Mucosa of stomach (tissue), 1 donor: ENCODE results near the gene RNF207.
"Not testable (repeated sequence)": the region's sequence is repeated elsewhere in the genome, so short reads cannot be mapped to it uniquely, and the experiment has no call there.

Experiments
- H3K27me3 ChIP-seq: one replicate; pipeline ENCODE4 v1.7.0; 2013; ENCODE audit warnings: mild to moderate bottlenecking, low read length; ENCODE audit not compliant: control insufficient read depth, insufficient read depth
- H3K36me3 ChIP-seq: one replicate; pipeline ENCODE4 v1.7.0; 2013; ENCODE audit warnings: low read length; ENCODE audit not compliant: control insufficient read depth, insufficient read depth
- H3K4me1 ChIP-seq: one replicate; pipeline ENCODE4 v1.7.0; 2013; ENCODE audit warnings: mild to moderate bottlenecking, low read length; ENCODE audit not compliant: control insufficient read depth, insufficient read depth
- H3K4me3 ChIP-seq: one replicate; pipeline ENCODE4 v1.7.0; 2013; ENCODE audit warnings: low read length
- H3K9ac ChIP-seq: one replicate; pipeline ENCODE4 v1.7.0; 2013; ENCODE audit warnings: mild to moderate bottlenecking, low read length, moderate library complexity
- H3K9me3 ChIP-seq: one replicate; pipeline ENCODE4 v1.7.0; 2013; ENCODE audit warnings: mild to moderate bottlenecking, low read length, moderate library complexity; ENCODE audit not compliant: control insufficient read depth
- donor health status: Pancreatic carcinoma.

Gene RNF207

DNA sequence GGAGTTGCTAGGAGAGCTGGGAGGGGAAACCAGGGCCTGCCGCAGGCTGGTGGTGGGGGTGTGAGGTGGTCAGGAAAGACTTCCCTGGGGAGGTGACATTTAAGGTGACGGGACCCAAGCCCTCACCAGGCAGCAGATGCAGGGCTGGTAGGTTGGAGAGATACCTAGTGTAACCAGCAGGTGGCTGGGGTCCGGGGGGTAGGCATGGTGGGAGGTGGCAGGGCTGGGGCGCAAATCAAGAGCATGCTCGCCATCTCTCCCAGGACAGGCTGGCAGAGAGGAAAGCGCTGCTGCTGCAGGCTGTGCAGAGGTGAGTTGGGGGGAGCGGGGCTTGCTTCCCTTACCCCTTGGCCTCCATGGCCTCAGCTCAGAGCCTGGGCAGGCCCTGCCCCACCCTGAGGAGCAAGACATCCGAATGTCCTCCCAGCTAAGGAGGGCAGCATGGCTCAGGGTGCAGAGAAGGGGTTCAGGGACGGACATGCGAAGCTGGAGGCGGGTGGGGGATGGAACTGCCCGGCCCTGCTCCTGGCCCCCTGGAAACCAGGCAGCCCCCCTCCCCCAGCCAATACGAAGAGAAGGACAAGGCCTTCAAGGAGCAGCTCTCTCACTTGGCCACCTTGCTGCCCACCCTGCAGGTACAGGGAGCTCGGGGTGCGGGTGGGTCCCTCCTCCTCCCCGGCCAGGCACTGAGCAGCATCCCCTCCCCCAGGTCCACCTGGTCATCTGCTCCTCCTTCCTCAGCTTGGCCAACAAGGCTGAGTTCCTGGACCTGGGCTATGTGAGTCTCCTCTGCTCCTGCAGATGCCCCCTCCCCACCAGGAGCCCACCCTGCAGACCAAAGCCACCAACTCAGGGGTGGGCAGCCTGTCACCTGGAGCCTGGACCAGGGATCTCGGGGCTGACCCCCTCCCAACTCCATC is 4.0 kb downstream of the RNF207 start:
- Histone ChIP-seq H3K36me3 (no peaks in the 10 kb centered on the region), H3K27me3 (peaks cover 26% of the 10 kb centered on the region), H3K4me3 (peak overlapping the region; percentile 4), H3K9ac (no peak overlapping the region), H3K4me1 (peaks cover 21% of the 10 kb centered on the region), H3K9me3 (no peaks in the 10 kb centered on the region)

DNA sequence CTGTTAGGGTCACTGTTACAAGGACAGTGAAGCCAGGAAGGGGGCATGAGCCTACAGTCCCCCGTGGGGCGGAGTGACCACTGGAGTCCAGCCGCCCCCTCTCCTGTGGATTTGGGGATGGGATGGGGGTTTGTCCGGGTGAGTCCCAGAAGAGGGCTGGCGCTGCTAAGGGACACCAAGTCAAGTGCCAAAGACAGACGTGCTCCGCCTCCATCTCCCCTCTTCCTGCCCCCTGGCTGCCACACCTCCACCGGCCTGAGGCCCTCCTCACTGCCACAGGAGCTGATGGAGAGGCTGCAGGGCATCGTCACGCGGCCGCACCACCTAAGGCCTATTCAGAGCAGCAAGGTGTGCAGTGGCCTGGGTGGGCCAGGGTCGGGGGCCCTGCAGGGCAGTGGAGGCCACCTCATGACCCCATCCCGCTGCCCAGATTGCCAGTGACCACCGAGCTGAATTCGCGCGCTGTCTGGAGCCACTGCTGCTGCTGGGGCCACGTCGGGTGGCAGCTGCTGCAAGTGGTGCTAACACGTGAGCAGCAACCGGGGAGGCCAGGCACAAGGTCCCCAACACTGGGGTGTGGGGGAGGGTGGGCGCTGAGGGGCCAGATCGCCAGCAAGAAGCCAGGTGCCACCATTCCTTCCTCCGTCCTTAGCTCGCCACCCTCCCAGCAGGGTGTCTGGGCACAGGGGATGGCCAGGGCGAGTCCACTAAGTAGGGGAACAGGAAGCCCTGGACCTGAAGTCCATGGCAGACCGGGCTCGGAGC is 4.9 kb downstream of the RNF207 start:
- Histone ChIP-seq H3K36me3 (no peaks in the 10 kb centered on the region), H3K27me3 (peaks cover 18% of the 10 kb centered on the region)

DNA sequence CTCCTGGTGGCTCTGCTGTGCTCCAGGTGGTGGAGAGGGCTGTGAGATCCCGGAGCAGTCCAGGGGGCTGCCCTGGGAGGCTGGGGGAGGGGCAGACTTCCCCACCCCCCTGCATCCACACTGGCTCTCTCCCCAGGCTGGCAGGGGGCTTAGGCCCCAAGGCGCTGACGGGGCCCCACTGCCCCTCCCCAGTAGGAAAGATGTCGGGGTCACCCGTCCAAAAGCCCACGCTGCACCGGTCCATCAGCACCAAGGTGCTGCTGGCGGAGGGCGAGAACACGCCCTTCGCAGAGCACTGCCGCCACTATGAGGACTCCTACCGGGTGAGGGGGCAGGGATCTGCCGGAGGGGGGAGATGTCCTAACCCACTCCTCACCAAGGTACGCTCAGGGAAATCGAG is 5.8 kb downstream of the RNF207 start:
- Histone ChIP-seq H3K4me3 (no peak overlapping the region), H3K36me3 (no peaks in the 10 kb centered on the region), H3K4me1 (peaks cover 11% of the 10 kb centered on the region), H3K27me3 (peaks cover 8% of the 10 kb centered on the region), H3K9me3 (no peaks in the 10 kb centered on the region), H3K9ac (no peak overlapping the region)

More for the DNA sequence above, 4.9 kb downstream of the RNF207 start:
- Histone ChIP-seq H3K4me1 (peaks cover 13% of the 10 kb centered on the region), H3K9me3 (no peaks in the 10 kb centered on the region), H3K9ac (no peak overlapping the region), H3K4me3 (no peak overlapping the region)

DNA sequence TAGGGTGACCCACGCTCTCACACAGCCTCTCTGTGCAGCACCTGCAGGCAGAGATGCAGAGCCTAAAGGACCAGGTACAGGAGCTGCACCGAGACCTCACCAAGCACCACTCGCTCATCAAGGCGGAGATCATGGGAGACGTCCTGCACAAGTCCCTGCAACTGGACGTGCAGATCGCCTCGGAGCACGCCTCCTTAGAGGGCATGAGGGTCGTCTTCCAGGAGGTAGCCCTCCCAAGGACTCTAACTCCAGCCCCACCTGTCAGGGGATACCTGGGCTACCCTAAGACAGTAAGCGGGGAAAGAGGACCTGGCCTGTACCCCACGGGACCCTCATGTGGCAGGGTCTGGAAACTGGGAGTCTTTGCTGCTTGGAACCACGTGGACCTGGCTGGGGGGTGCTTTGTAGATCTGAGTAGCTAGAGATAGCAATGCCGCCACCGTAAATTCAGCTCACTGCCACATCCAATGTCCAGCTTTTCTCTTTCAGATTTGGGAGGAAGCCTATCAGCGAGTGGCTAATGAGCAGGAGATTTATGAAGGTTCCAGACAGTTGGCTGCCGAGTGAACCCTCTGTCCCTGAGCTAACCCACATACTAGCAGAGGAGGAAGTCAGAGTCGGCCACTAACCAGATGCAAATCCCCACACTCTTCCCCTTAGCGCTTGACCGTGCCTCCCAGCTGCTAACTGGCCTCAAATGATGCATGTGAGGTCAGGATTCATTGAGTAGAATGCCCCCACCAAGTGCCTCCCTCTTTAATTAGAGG is 6.5 kb downstream of the RNF207 start:
- Histone ChIP-seq H3K4me1 (peaks cover 7% of the 10 kb centered on the region), H3K9ac (no peak overlapping the region), H3K9me3 (no peaks in the 10 kb centered on the region), H3K4me3 (no peak overlapping the region), H3K27me3 (peaks cover 2% of the 10 kb centered on the region), H3K36me3 (no peaks in the 10 kb centered on the region)

DNA sequence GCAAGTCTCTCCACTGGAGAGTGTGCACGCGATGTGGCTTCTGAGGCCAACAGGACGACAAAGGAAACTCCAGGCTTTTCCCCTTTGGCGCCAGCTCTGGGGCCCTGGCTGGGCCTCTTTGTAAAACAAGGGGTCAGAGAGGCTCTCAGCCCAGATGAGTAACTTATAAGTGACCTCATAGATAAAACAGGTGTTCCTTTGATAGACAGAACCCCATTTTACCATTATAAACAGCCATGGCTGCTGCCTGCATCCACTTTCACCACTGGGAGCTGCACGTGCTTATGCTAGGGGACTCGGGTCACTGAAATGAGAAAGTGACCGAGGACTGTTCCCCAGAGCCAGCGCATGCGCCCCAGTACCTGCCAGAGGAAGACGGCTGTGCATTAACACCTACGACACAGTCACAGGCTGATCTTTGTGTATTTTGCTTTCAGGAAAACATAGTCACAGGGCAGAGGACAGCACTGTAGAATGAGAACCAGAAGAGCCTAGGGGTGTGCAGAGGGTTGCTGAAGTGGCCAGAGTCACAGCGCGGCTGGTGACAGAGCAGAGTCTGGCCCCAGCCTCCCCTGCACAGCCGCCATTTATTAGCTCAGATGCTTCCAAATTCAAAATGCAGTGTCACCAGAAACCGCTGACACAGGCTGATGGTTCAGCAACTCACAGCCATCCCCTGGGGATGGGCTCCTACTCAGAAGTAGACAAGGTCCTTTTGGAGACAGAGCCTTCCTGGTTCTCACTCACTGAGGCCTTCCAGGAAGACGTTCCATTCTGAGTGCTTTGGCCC is 12.7 kb downstream of the RNF207 start:
- Histone ChIP-seq H3K36me3 (peaks cover under 1% of the 10 kb centered on the region), H3K9me3 (no peaks in the 10 kb centered on the region), H3K27me3 (no peaks in the 10 kb centered on the region), H3K9ac (no peak overlapping the region), H3K4me3 (no peak overlapping the region), H3K4me1 (no peaks in the 10 kb centered on the region)

DNA sequence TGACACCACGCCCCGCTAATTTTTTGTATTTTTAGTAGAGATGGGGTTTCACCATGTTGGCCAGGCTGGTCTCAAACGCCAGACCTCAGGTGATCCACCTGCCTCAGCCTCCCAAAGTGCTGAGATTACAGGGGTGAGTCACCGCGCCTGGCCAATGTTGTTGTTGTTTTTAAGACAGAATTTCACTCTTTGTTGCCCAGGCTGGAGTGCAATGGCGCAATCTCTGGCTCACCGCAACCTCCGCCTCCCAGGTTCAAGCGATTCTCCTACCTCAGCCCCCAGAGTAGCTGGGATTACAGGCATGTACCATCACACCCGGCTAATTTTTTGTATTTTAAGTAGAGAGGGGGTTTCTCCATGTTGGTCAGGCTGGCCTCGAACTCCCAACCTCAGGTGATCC is 13.7 kb downstream of the RNF207 start:
- H3K9ac ChIP-seq, H3K27me3 ChIP-seq, H3K36me3 ChIP-seq, H3K9me3 ChIP-seq, H3K4me1 ChIP-seq, H3K4me3 ChIP-seq: not testable (repeated sequence)

DNA sequence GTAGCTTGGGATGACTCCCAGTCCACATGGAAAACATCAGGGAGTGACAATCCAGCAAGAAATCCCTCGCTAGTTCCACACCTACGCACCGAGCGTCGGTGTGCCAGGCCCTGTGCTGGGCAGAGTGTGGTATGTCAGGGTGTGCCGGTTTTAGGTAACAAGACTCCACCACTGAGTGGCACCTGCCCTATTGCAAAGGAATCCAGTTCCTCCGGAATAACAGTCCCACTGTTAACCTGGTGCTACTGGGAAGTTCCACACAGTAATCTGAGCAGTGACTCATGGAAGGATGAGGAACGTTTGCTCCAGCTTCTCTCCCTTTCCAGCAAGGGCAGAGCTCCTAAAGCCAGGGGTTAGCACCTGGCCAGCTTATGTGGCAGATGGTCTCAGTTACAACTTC is 14.3 kb downstream of the RNF207 start:
- Histone ChIP-seq H3K4me1 (no peaks in the 10 kb centered on the region), H3K27me3 (no peaks in the 10 kb centered on the region), H3K9me3 (no peaks in the 10 kb centered on the region), H3K36me3 (peaks cover 4% of the 10 kb centered on the region), H3K9ac (no peak overlapping the region), H3K4me3 (no peak overlapping the region)

DNA sequence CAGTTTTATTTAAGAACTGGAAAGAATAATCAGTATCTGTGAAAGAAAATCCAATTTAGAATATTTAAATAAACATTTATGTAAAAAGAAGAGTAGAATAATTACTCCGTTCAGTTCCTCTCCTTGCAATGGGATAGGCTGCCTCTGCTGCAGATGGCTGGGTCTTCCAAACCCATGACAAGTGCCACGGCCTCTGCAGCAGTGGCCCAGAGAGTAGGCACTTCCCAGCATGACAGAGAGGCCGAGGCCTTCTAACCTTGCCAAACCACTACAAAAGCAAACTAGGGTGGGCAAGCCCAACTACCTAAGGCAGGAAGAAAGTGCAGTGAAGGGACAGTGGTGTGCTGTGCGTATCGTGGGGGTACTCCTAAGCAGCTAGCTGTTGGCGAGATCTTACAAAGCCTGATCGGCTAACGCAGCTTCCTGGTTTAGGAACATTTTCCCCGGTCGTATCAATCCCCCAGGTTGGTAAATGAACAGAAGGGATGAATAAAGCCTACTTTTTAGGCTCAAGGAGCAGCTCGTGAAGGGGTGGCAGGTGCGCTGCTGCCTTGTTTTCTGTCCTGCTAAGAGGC is 15.4 kb downstream of the RNF207 start:
- Histone ChIP-seq H3K4me3 (no peak overlapping the region), H3K27me3 (no peaks in the 10 kb centered on the region), H3K9me3 (no peaks in the 10 kb centered on the region), H3K9ac (no peak overlapping the region), H3K4me1 (no peaks in the 10 kb centered on the region), H3K36me3 (peaks cover 4% of the 10 kb centered on the region)

DNA sequence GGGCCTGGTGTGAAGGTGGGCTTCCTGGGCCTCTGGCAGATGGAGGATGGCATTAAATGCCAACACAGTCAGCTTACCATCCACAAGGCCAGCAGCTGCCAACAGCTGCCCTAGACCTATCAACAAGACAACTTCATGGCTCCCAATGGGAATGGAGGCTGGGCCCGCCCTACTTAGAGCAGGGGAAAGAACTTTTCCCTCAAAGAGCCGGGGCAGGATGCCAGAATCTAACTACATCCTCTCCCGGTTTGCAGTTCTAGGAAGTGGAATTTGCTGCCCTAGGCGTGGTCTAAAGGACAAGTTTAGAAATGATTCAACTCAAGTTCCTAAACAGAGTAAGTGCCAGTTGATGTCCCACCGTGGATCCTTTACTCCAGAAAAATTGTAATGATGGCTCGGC is 16.7 kb downstream of the RNF207 start:
- no peaks in the 10 kb centered on the region for H3K4me1 ChIP-seq
- no peak overlapping the region for H3K4me3 ChIP-seq
- H3K9me3 ChIP-seq = no peaks in the 10 kb centered on the region
- no peaks in the 10 kb centered on the region for H3K27me3 ChIP-seq
- H3K9ac ChIP-seq = no peak overlapping the region
- peaks cover 11% of the 10 kb centered on the region for H3K36me3 ChIP-seq

DNA sequence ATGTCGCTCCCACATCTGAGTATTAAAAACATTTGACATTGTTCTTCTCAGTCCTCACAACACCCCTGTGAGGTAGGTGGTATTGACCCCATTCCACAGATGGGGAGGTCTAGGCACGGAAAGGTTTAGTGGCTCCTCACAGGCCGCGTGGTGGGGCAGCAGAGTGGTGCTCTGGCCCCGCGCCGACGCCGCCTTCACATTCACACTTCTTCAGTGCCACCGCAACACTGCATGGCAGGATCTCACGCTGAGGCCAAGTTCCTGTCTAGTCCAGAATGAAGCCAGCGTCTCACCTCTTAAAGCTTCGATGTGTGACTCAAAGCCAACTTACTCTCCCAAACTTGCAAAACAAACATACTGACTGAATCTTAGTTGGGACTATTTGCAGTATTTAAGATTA is 17.7 kb downstream of the RNF207 start:
- Histone ChIP-seq H3K4me1 (no peaks in the 10 kb centered on the region), H3K9me3 (no peaks in the 10 kb centered on the region), H3K36me3 (peaks cover 11% of the 10 kb centered on the region), H3K9ac (no peak overlapping the region), H3K27me3 (no peaks in the 10 kb centered on the region), H3K4me3 (no peak overlapping the region)

DNA sequence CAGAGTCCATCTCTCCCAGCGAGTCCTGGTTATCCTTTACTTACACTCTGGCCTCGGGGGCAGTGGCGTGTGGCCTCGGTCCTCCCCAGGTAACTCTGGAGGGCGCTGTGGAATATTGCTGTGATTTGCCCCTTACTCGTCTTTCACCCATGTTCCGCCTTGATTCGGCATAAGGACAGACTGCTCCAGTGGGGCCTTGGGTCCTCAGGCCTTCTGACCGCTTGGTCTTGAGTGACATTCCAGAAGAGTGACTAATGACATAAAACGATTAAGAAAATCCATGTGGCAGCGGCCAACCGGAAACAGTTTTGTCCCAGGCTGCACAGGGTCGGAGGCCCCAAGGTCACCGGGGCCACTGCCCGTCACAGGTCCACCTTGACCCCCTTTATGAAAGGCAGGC is 18.8 kb downstream of the RNF207 start:
- H3K27me3 ChIP-seq = no peaks in the 10 kb centered on the region
- H3K9me3 ChIP-seq = no peaks in the 10 kb centered on the region
- H3K4me1 ChIP-seq = no peaks in the 10 kb centered on the region
- no peak overlapping the region for H3K9ac ChIP-seq
- no peak overlapping the region for H3K4me3 ChIP-seq
- H3K36me3 ChIP-seq = peaks cover 11% of the 10 kb centered on the region
